IMR-90 (cell line): Measurements from ENCODE around the gene GSG1. TPM values are rescaled to one million over a fixed set of nuclear protein-coding genes. Genes with fewer than 3 reads are reported as not detected.
A peak's percentile ranks its signal among the peaks of the same experiment; 100 is the strongest.

Experiments used
- ATAC-seq: fragments of 200-7000 bp; cut with Tn5 transposase; 2 replicates; pipeline ENCODE4 v1.9.1; 2020; ENCODE audit warnings: low read depth, mild to moderate bottlenecking, moderate library complexity
- BruUV-seq: library from RNA; stranded (reverse); fragments of 400-500 nt; replicated peaks from 2 replicates; lab custom pipeline; 2021; lab: Mats Ljungman, UMichigan
- CTCF ChIA-PET: fragments of 300-600 bp; formaldehyde crosslinking; extraction: SDS; loops from one replicate; lab custom pipeline; 2021; ENCODE audit warnings: antibody characterized with exemption; lab: Yijun Ruan, JAX
- POLR2A ChIA-PET: fragments of 300-600 bp; sonication (Branson Sonifier 250); formaldehyde crosslinking; loops from one replicate; lab custom pipeline; 2022; ENCODE audit warnings: antibody characterized with exemption; ENCODE audit not compliant: unreplicated experiment; lab: Charles Lee
- DNase-seq: peaks from one replicate; pipeline ENCODE4 v3.0.0; 2013
- H2AFZ ChIP-seq: replicated peaks from 2 replicates; pipeline ENCODE3; 2013; ENCODE audit warnings: low read length, mild to moderate bottlenecking; ENCODE audit not compliant: poor library complexity
- H2AK5ac ChIP-seq: 2 replicates; pipeline ENCODE4 v1.6.1; 2013; ENCODE audit warnings: low read depth, low read length, inconsistent platforms
- H2AK9ac ChIP-seq: replicated peaks from 2 replicates; pipeline ENCODE3; 2013; ENCODE audit warnings: mild to moderate bottlenecking, low read depth, low read length, moderate library complexity; ENCODE audit not compliant: poor library complexity
- H2BK120ac ChIP-seq: 2 replicates; pipeline ENCODE4 v1.6.1; 2013; ENCODE audit warnings: low read depth, low read length, inconsistent platforms
- H2BK15ac ChIP-seq: 3 replicates; pipeline ENCODE4 v1.6.1; 2013; ENCODE audit warnings: low read depth, low read length, inconsistent platforms
- H2BK20ac ChIP-seq: 2 replicates; pipeline ENCODE4 v1.6.1; 2013; ENCODE audit warnings: low read depth, mild to moderate bottlenecking, inconsistent platforms, low read length, moderate library complexity
- H2BK5ac ChIP-seq: 2 replicates; pipeline ENCODE4 v1.6.1; 2013; ENCODE audit warnings: mild to moderate bottlenecking, low read depth, low read length, inconsistent platforms; ENCODE audit not compliant: poor library complexity, severe bottlenecking
- H3K14ac ChIP-seq: replicated peaks from 2 replicates; pipeline ENCODE4 v1.6.1; 2013; ENCODE audit warnings: low read depth, low read length, inconsistent platforms
- H3K18ac ChIP-seq: 2 replicates; pipeline ENCODE4 v1.6.1; 2013; ENCODE audit warnings: low read depth, low read length, control low read depth
- H3K23ac ChIP-seq: 2 replicates; pipeline ENCODE4 v1.6.1; 2013; ENCODE audit warnings: low read depth, low read length, inconsistent platforms
- H3K27ac ChIP-seq: 2 replicates; pipeline ENCODE4 v1.5.1; 2013; ENCODE audit warnings: mild to moderate bottlenecking, control low read depth, low read length; ENCODE audit not compliant: insufficient read depth
- H3K27me3 ChIP-seq: 2 replicates; pipeline ENCODE4 v1.6.1; 2013; ENCODE audit warnings: low read length; ENCODE audit not compliant: control insufficient read depth, insufficient read depth
- H3K36me3 ChIP-seq: 2 replicates; pipeline ENCODE4 v1.6.1; 2013; ENCODE audit warnings: low read length, mixed read lengths; ENCODE audit not compliant: control insufficient read depth, insufficient read depth
- H3K4ac ChIP-seq: 2 replicates; pipeline ENCODE4 v1.6.1; 2013; ENCODE audit warnings: low read depth, low read length, inconsistent platforms
- H3K4me1 ChIP-seq: 2 replicates; pipeline ENCODE4 v1.6.1; 2013; ENCODE audit warnings: low read length, mixed read lengths; ENCODE audit not compliant: control insufficient read depth, insufficient read depth
- H3K4me2 ChIP-seq: 2 replicates; pipeline ENCODE4 v1.6.1; 2013; ENCODE audit warnings: low read depth, mild to moderate bottlenecking, control low read depth, low read length, moderate library complexity
- H3K4me3 ChIP-seq: 2 replicates; pipeline ENCODE4 v1.5.1; 2013; ENCODE audit warnings: low read depth, mild to moderate bottlenecking, control low read depth, low read length, moderate library complexity; ENCODE audit not compliant: insufficient read depth
- H3K56ac ChIP-seq: 2 replicates; pipeline ENCODE4 v1.6.1; 2013; ENCODE audit warnings: low read length, inconsistent platforms; ENCODE audit not compliant: insufficient read depth; ENCODE audit errors: extremely low read depth
- H3K79me1 ChIP-seq, 2 experiments: 2 replicates each; pipeline ENCODE4 v1.6.1; 2013; ENCODE audit warnings: low read length in 2 of 2, inconsistent platforms in 1 of 2, low read depth in 1 of 2
- H3K9ac ChIP-seq: 2 replicates; pipeline ENCODE4 v1.6.1; 2013; ENCODE audit warnings: low read depth, low read length, control low read depth
- H3K9me1 ChIP-seq: 2 replicates; pipeline ENCODE4 v1.6.1; 2013; ENCODE audit warnings: low read length, inconsistent platforms; ENCODE audit not compliant: insufficient read depth
- H3K9me3 ChIP-seq: 2 replicates; pipeline ENCODE4 v1.6.1; 2013; ENCODE audit warnings: low read length; ENCODE audit not compliant: control insufficient read depth, insufficient read depth
- H4K20me1 ChIP-seq: 2 replicates; pipeline ENCODE4 v1.6.1; 2013; ENCODE audit warnings: low read length, inconsistent platforms; ENCODE audit not compliant: insufficient read depth
- H4K5ac ChIP-seq: 2 replicates; pipeline ENCODE4 v1.6.1; 2013; ENCODE audit warnings: mild to moderate bottlenecking, low read depth, low read length, control low read depth
- H4K8ac ChIP-seq, 2 experiments: 2 replicates each; pipeline ENCODE4 v1.6.1; 2013; ENCODE audit warnings: low read depth in 2 of 2, low read length in 2 of 2, control low read depth in 1 of 2, inconsistent platforms in 1 of 2
- H4K91ac ChIP-seq: 2 replicates; pipeline ENCODE4 v1.6.1; 2013; ENCODE audit warnings: low read depth, low read length, inconsistent platforms; ENCODE audit not compliant: insufficient read depth
- FOS ChIP-seq: fragments of 150-350 bp; IDR thresholded peaks from 2 replicates; pipeline ENCODE4 v1.6.1; 2016; ENCODE audit warnings: low read depth, low read length
- NFE2L2 ChIP-seq: fragments of 150-350 bp; IDR thresholded peaks from 2 replicates; pipeline ENCODE4 v1.6.1; 2016; ENCODE audit warnings: low read depth, mild to moderate bottlenecking, low read length
- WGBS, 2 experiments: methylation state at CpG; one replicate each; pipeline versions ENCODE4 v1.1.5 to v1.1.7; 2013; ENCODE audit warnings: missing lambda C conversion rate in 2 of 2; ENCODE audit not compliant: insufficient read length in 1 of 2; ENCODE audit errors: extremely low coverage in 2 of 2; 5-methylcytosine and 5-hydroxymethylcytosine counted together
- dilution Hi-C: fragments of 300-500 bp; cut with HindIII; formaldehyde crosslinking; loops from one replicate; pipeline ENCODE4 v1.14.3; 2018; ENCODE audit warnings: low sequenced_read_pairs; ENCODE audit not compliant: unreplicated experiment
- in situ Hi-C: fragments of 300-500 bp; cut with MboI; formaldehyde crosslinking; loops from 3 replicates; pipeline ENCODE4 v1.14.3; 2019; ENCODE audit warnings: low sequenced_read_pairs, inconsistent platforms, mixed read lengths
- intact Hi-C: fragments of 100-400 bp; cut with micrococcal nuclease; formaldehyde crosslinking; loops from 2 replicates; pipeline ENCODE4 v1.10.0; 2022
- polyA plus RNA-seq, 3 experiments: library from polyadenylated mRNA; depleted of rRNA; stranded (reverse); fragments of >200 nt; gene quantifications; 2 replicates each; pipeline ENCODE4 v1.2.3, GENCODE V29; 2012; ENCODE audit warnings: low replicate concordance in 1 of 3
- total RNA-seq: library from RNA; depleted of rRNA; stranded (reverse); fragments of >200 nt; gene quantifications from 2 replicates; pipeline ENCODE4 v1.2.3, GENCODE V29; 2012

Gene GSG1
- total and polyA plus RNA-seq, 2 of the 4 experiments (the other 2 are of a cell fraction) = 1.8 to 2.9 TPM

GRCh38 chr12:13094367-13094766 is 9.1 kb downstream of the GSG1 start:
- TF ChIP-seq NFE2L2 = no peak
- peak; percentile 69; the same call in 1 of the 2 replicates for TF ChIP-seq FOS
- ChIA-PET CTCF (interaction anchor here (0.5 to 0.7 kb wide), 2 partner anchors 67 to 138 kb away, joined by 3 to 5 read pairs; no protein-coding TSS in a partner anchor), POLR2A (no interaction called here)
- 0 out of 3 replicates have a peak overlapping the region, but pooled peaks have one; percentile 78 for H2BK15ac ChIP-seq
- BruUV-seq = no TSS peak
- H2AFZ ChIP-seq = no peak overlapping the region
- H3K36me3 ChIP-seq = no peaks in the 10 kb centered on the region
- no CpG with 5 or more reads among the region's 3 CpGs for WGBS, 2 experiments
- H3K18ac ChIP-seq = 0 out of 2 replicates have a peak overlapping the region, but pooled peaks have one; percentile 26
- peak overlapping the region in 1 of 2 experiments; percentile 82; a peak in 1 of 4 replicates for H4K8ac ChIP-seq
- no peak overlapping the region for H3K9ac ChIP-seq
- no peak overlapping the region for H3K4me3 ChIP-seq
- peak; percentile 22 for ATAC-seq
- no peak overlapping the region for H3K14ac ChIP-seq
- peak; percentile 70 for DNase-seq
- H3K56ac ChIP-seq = no peak overlapping the region; the same call in 1 of the 2 replicates
- in situ Hi-C loops = loop anchor here (10.0 kb wide), 1 partner anchor 180 kb away; no protein-coding TSS in a partner anchor
- peak overlapping the region; percentile 98; the same call in 1 of the 2 replicates for H3K4ac ChIP-seq
- peaks cover 14% of the 10 kb centered on the region for H3K9me1 ChIP-seq
- H2AK5ac ChIP-seq = no peak overlapping the region
- no peaks in the 10 kb centered on the region for H4K20me1 ChIP-seq
- no peaks in the 10 kb centered on the region for H3K27me3 ChIP-seq
- H3K79me1 ChIP-seq = peaks cover 0 to 19% of the 10 kb centered on the region in 2 experiments; a peak in 2 of 4 replicates
- H2BK120ac ChIP-seq = peak overlapping the region; percentile 1; the same call in 1 of the 2 replicates
- no peak overlapping the region for H2AK9ac ChIP-seq
- intact Hi-C loops = loop anchor here (5.0 kb wide), 1 partner anchor 52 kb away; the partner anchor contains the start of gene FAM234B
- no peak overlapping the region for H4K91ac ChIP-seq
- H3K23ac ChIP-seq = no peak overlapping the region
- H3K4me1 ChIP-seq = peaks cover 27% of the 10 kb centered on the region
- peak overlapping the region; percentile 31; the same call in 1 of the 2 replicates for H3K4me2 ChIP-seq
- peak overlapping the region; percentile 26; the same call in 1 of the 2 replicates for H3K27ac ChIP-seq
- dilution Hi-C loops = no loop called here
- H4K5ac ChIP-seq = no peak overlapping the region
- H2BK5ac ChIP-seq = peak overlapping the region; percentile 88
- no peaks in the 10 kb centered on the region for H3K9me3 ChIP-seq
- peak overlapping the region; percentile 94 for H2BK20ac ChIP-seq
